Measurements from ENCODE around the gene GPR18. TPM values are rescaled to one million over a fixed set of nuclear protein-coding genes. Genes with fewer than 3 reads are reported as not detected.

GPR18 gene
- total and polyA plus RNA-seq, 2 of the 4 experiments (the other 2 are of a cell fraction), result not detected

DNA sequence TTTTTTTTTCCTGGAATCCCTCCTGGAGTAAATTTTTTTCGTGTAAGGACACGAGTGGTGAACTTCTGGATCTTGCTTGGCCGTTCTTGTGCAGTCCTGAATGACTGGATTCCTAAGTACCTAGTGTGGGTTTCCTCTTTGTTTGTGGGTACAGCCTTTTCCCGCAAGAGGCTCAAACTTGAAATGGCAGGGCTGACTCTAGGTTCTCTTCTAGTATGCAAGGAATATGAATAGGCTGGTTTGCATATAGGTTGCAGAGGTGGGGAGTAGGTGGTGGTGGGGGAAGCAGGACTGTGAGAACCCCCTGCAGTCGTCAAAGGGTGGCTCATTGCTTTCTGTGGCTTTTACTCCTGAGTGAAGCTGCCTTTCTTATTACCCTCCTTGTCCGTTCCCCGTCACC, 43.9 kb downstream of the GPR18 start:
- peaks cover 6% of the 10 kb centered on the region; the same call in 1 of the 2 replicates for H3K4me1 ChIP-seq (ENCODE audit: control insufficient read depth, insufficient read depth, low read length)
- H2AK5ac ChIP-seq (ENCODE audit: low read depth, low read length), result no peak overlapping the region
- WGBS, 2 experiments (ENCODE audit: extremely low coverage in 2 of 2, insufficient read length in 1 of 2), result 70% methylated on average over 2 of the region's 7 CpGs; no CpG with 5 or more reads in 1 of the 2 experiments
- H3K27ac ChIP-seq (ENCODE audit: insufficient read depth, low read length), result no peak overlapping the region
- no peaks in the 10 kb centered on the region for H3K36me3 ChIP-seq (ENCODE audit: control insufficient read depth, insufficient read depth, low read length)
- no peak overlapping the region for H3K4me3 ChIP-seq (ENCODE audit: insufficient read depth, low read depth, low read length)
- dilution Hi-C loops (cut with HindIII; ENCODE audit: low sequenced_read_pairs, unreplicated experiment) (no loop called here), in situ Hi-C loops (cut with MboI; ENCODE audit: low sequenced_read_pairs) (no loop called here), intact Hi-C loops (cut with micrococcal nuclease) (no loop called here)
- no peak overlapping the region for H2BK120ac ChIP-seq (ENCODE audit: low read depth, low read length)
- no peak overlapping the region for H2BK20ac ChIP-seq (ENCODE audit: low read depth, low read length)
- H2AK9ac ChIP-seq (replicated peaks; ENCODE audit: low read depth, low read length, poor library complexity), result no peak overlapping the region
- H3K14ac ChIP-seq (replicated peaks; ENCODE audit: low read depth, low read length), result no peak overlapping the region
- no peak overlapping the region for H3K4me2 ChIP-seq (ENCODE audit: low read depth, low read length)
- H3K4ac ChIP-seq (ENCODE audit: low read depth, low read length), result no peak overlapping the region
- BruUV-seq (replicated peaks), result no TSS peak
- H3K27me3 ChIP-seq (ENCODE audit: control insufficient read depth, insufficient read depth, low read length), result no peaks in the 10 kb centered on the region
- DNase-seq, result no peak
- H2AFZ ChIP-seq (replicated peaks; ENCODE audit: low read length, poor library complexity), result no peak overlapping the region
- H3K56ac ChIP-seq (ENCODE audit: extremely low read depth, insufficient read depth, low read length), result no peak overlapping the region
- no peak overlapping the region for H3K9ac ChIP-seq (ENCODE audit: low read depth, low read length)
- no peak overlapping the region for H2BK5ac ChIP-seq (ENCODE audit: low read depth, low read length, poor library complexity, severe bottlenecking)
- H4K20me1 ChIP-seq (ENCODE audit: insufficient read depth, low read length), result peaks cover 48% of the 10 kb centered on the region
- TF ChIP-seq MAFK (IDR thresholded peaks at IDR 0.05; ENCODE audit: low read depth, low read length) (no peak), MXI1 (IDR thresholded peaks at IDR 0.05; ENCODE audit: borderline replicate concordance, low read depth, low read length) (no peak), ELK1 (IDR thresholded peaks at IDR 0.05; ENCODE audit: borderline replicate concordance, low read depth, low read length) (no peak), SMC3 (IDR thresholded peaks at IDR 0.05; ENCODE audit: low read depth, low read length) (no peak), NFE2L2 (IDR thresholded peaks at IDR 0.05; ENCODE audit: low read depth, low read length) (no peak), FOS (IDR thresholded peaks at IDR 0.05; ENCODE audit: low read depth, low read length) (no peak), BHLHE40 (IDR thresholded peaks at IDR 0.05; ENCODE audit: low read depth, low read length) (no peak)
- H3K18ac ChIP-seq (ENCODE audit: low read depth, low read length), result no peak overlapping the region
- H3K9me3 ChIP-seq (ENCODE audit: control insufficient read depth, insufficient read depth, low read length), result no peaks in the 10 kb centered on the region
- no peak overlapping the region for H4K5ac ChIP-seq (ENCODE audit: low read depth, low read length)
- H3K79me1 ChIP-seq (ENCODE audit: low read depth in 1 of 2, low read length in 2 of 2), result peaks cover 37 to 59% of the 10 kb centered on the region in 2 experiments
- peaks cover 8% of the 10 kb centered on the region; the same call in 1 of the 2 replicates for H3K9me1 ChIP-seq (ENCODE audit: insufficient read depth, low read length)
- no peak overlapping the region for H4K8ac ChIP-seq (ENCODE audit: low read depth in 2 of 2, low read length in 2 of 2)
- CTCF ChIA-PET, result no interaction called here
- no peak overlapping the region for H3K23ac ChIP-seq (ENCODE audit: low read depth, low read length)
- ATAC-seq (ENCODE audit: low read depth), result no peak
- no peak overlapping the region for H4K91ac ChIP-seq (ENCODE audit: insufficient read depth, low read depth, low read length)
- POLR2A ChIA-PET (ENCODE audit: unreplicated experiment), result no interaction called here
- no peak overlapping the region for H2BK15ac ChIP-seq (ENCODE audit: low read depth, low read length)

Measured in IMR-90 (cell line).